ENCODE results near the gene TSPYL4. TPM values are rescaled to one million over a fixed set of nuclear protein-coding genes. Genes with fewer than 3 reads are reported as not detected.

The TSPYL4 gene
- total RNA-seq, 2 experiments from 2014 or later = 14.8 to 16.2 TPM

DNA sequence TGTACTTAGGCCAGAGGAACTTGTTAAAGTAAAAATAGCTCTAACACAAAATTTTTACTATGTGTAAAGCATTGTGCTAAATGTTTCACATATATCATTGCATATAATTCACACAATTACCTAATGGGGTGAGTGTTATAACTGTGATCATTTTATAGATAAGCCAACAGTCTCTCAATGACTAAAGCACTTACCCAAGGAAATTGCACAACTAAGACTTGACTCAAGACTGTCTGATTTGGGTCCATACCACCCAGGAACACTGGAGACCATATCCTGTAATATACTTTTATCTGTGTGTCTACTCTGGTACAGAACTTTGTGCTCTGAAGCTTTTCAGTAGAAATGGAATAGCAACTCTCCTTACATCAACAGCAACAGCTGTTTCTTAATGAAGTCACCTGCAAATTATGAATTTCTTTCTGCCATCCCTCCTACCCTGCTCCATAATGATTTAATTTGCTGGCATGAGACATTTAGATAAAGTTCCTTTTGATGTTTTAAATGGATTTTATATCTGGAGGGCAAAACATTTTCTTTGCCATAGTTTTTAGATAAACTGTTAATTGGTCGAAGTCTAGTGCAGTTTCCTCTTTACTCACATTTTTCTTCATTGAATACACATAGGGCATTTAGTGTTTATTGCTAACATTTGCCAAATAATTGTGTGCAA is 47.5 kb downstream of the TSPYL4 start:
- no peak overlapping the region for H2AFZ ChIP-seq (ENCODE audit: low read length)
- no peak overlapping the region for H3K4me3 ChIP-seq (ENCODE audit: low read depth, low read length, poor library complexity, severe bottlenecking)
- no peaks in the 10 kb centered on the region for H3K4me1 ChIP-seq (ENCODE audit: insufficient read depth, low read length, poor library complexity, severe bottlenecking)
- H3K9me3 ChIP-seq (ENCODE audit: low read length) = no peaks in the 10 kb centered on the region
- H3K27ac ChIP-seq (ENCODE audit: low read depth, low read length, poor library complexity, severe bottlenecking) = no peak overlapping the region
- ChIA-PET POLR2A (interaction anchor here (0.6 kb wide), 1 partner anchor 577 kb away, joined by 3 read pairs; no protein-coding TSS in a partner anchor), CTCF (ENCODE audit: unreplicated experiment) (no interaction called here)
- no peaks in the 10 kb centered on the region for H3K36me3 ChIP-seq (ENCODE audit: insufficient read depth, low read length)
- TF ChIP-seq EZH2phosphoT487 (IDR thresholded peaks at IDR 0.05; ENCODE audit: borderline replicate concordance, low read depth, low read length) = no peak
- TF ChIP-seq, protein P1, sequence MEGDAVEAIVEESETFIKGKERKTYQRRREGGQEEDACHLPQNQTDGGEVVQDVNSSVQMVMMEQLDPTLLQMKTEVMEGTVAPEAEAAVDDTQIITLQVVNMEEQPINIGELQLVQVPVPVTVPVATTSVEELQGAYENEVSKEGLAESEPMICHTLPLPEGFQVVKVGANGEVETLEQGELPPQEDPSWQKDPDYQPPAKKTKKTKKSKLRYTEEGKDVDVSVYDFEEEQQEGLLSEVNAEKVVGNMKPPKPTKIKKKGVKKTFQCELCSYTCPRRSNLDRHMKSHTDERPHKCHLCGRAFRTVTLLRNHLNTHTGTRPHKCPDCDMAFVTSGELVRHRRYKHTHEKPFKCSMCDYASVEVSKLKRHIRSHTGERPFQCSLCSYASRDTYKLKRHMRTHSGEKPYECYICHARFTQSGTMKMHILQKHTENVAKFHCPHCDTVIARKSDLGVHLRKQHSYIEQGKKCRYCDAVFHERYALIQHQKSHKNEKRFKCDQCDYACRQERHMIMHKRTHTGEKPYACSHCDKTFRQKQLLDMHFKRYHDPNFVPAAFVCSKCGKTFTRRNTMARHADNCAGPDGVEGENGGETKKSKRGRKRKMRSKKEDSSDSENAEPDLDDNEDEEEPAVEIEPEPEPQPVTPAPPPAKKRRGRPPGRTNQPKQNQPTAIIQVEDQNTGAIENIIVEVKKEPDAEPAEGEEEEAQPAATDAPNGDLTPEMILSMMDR (conservative IDR thresholded peaks at IDR 0.05; ENCODE audit: low read length) = no peak
- 0 out of 2 replicates have a peak, but pooled peaks cover 3% of the 10 kb centered on the region for H4K20me1 ChIP-seq (ENCODE audit: insufficient read depth, low read length)
- H3K79me2 ChIP-seq (ENCODE audit: insufficient read depth, low read depth, low read length) = no peaks in the 10 kb centered on the region
- intact Hi-C loops (cut with micrococcal nuclease; ENCODE audit: unreplicated experiment) = no loop called here
- H3K9me2 ChIP-seq (ENCODE audit: insufficient read depth, low read length) = no peaks in the 10 kb centered on the region
- DNase-seq (ENCODE audit: low spot score) = no peak
- no TSS peak for BruUV-seq (replicated peaks)
- H3K4me2 ChIP-seq (ENCODE audit: low read length) = no peak overlapping the region

DNA sequence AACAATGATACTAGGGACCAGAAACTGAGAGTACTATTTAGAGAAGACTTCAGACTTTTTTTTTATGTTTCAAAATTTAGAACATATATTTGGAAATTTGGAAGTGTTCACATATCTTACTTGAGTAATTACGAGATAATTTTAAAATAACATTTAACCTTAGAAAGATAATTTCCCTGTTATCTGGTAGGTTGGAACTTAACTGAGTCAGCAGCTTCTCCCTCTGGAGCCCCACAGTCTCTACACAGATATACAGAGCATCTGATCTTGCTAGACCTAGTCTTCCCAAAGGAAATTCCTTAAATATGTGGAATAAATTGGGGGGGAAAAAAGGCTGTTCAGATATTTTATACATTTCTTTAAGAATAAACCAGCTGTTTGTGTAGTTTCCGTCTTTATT is 48.6 kb downstream of the TSPYL4 start:
- CTCF ChIA-PET (ENCODE audit: unreplicated experiment) = no interaction called here

More for the DNA sequence above, 48.6 kb downstream of the TSPYL4 start:
- DNase-seq (ENCODE audit: low spot score) = no peak
- no peaks in the 10 kb centered on the region for H3K36me3 ChIP-seq (ENCODE audit: insufficient read depth, low read length)
- H3K9me2 ChIP-seq (ENCODE audit: insufficient read depth, low read length) = no peaks in the 10 kb centered on the region
- no peak for TF ChIP-seq EZH2phosphoT487 (IDR thresholded peaks at IDR 0.05; ENCODE audit: borderline replicate concordance, low read depth, low read length)
- TF ChIP-seq, protein P1 (conservative IDR thresholded peaks at IDR 0.05; ENCODE audit: low read length) = no peak
- no peaks in the 10 kb centered on the region for H3K4me1 ChIP-seq (ENCODE audit: insufficient read depth, low read length, poor library complexity, severe bottlenecking)
- H3K4me2 ChIP-seq (ENCODE audit: low read length) = no peak overlapping the region
- H3K4me3 ChIP-seq (ENCODE audit: low read depth, low read length, poor library complexity, severe bottlenecking) = no peak overlapping the region
- H4K20me1 ChIP-seq (ENCODE audit: insufficient read depth, low read length) = 0 out of 2 replicates have a peak, but pooled peaks cover 3% of the 10 kb centered on the region
- H2AFZ ChIP-seq (ENCODE audit: low read length) = no peak overlapping the region
- BruUV-seq (replicated peaks) = no TSS peak
- POLR2A ChIA-PET = interaction anchor here (0.7 kb wide), 1 partner anchor 37 kb away, joined by 3 read pairs; no protein-coding TSS in a partner anchor
- H3K9me3 ChIP-seq (ENCODE audit: low read length) = no peaks in the 10 kb centered on the region
- no peak overlapping the region for H3K27ac ChIP-seq (ENCODE audit: low read depth, low read length, poor library complexity, severe bottlenecking)
- intact Hi-C loops (cut with micrococcal nuclease; ENCODE audit: unreplicated experiment) = no loop called here
- H3K79me2 ChIP-seq (ENCODE audit: insufficient read depth, low read depth, low read length) = no peaks in the 10 kb centered on the region
